HG03354 (cell line): Measurements from ENCODE around the gene SLC19A3.
"Not testable (repeated sequence)": the region's sequence is repeated elsewhere in the genome, so short reads cannot be mapped to it uniquely, and the experiment has no call there.

Experiments
- ATAC-seq: cut with Tn5 transposase; IDR thresholded peaks from one replicate; pipeline ENCODE4 v1.9.1; 2021; ENCODE audit warnings: mild to moderate bottlenecking; ENCODE audit not compliant: unreplicated experiment, poor library complexity, severe bottlenecking

The SLC19A3 gene

DNA sequence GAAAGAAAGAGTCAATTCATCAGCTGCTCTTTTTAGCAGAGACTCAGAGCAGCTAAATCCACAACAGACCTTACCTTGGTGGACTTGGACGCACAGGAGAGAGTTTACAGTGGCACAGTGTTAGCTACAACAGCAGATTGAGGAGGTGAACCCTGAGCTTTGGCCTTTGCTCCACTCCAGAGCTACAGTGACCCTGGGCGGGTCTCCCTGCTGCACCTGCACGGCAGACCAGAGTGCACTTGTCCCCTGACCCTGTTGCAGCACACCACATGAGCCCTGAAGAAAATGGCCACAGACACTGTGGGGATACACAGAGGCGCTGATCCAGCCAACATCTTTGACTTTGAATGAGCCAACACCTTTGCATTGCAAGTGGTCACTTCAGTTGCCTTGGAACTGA, 11.0 kb downstream of the SLC19A3 start:
- ATAC-seq: no peak

DNA sequence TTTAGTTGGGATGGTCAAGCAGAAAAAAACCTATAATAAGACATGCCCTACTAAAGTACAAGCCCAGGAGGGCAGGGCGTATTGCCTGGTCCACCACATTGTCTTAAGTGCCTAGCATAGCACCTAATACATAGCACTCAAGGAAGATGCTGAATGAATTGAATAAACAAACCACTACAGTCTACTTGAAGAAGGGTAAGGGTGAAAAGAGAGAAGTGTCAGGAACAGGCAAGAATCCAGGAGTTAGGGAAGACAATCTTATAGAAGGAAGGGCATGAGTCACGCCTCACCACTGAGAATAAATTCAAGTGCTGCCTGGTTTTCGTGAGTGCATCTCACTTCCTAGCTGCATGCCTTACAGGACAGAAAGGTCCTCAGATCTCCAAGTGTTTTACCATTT, 13.9 kb downstream of the SLC19A3 start:
- ATAC-seq: no peak

DNA sequence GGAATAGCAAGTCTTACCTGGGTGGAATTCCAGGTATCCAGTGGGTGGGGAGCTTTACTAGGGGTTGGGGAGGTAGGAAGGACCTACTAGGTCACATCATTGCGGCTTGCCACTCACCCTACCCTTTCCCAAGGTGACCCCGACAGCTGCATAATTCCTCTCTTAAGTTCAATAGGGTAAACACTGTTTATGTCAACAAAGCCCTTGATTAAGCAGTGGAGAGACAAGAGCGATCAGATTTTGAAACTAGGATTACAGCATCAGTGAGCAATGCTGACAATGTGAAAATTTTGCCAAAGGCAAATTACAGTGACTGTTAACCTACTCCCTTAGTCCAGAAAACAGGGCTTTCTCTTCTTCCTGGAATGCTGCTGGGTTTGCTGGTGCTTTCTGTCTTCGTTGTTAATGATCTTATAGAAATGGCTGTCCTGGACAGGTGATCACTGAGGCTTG, 14.5 kb downstream of the SLC19A3 start:
- ATAC-seq: no peak

DNA sequence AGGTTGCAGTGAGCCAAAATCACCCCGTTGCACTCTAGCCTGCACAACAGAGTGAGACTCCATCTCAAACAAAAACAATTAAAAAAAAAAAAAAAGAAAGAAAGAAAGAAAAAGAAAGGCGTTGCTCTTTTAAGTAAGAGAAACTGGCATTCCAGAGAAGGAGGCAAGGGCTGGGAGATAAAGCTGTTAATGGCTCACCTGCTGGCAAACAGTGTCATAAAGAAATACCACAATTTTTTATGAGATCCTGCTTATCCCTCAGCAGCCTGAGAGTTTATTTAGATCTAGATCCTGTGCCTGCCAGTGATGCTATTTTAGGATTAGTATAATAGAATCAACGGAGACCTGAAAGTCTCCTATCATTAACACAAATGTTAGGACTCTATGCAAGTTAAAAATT, 16.3 kb downstream of the SLC19A3 start:
- no peak for ATAC-seq

DNA sequence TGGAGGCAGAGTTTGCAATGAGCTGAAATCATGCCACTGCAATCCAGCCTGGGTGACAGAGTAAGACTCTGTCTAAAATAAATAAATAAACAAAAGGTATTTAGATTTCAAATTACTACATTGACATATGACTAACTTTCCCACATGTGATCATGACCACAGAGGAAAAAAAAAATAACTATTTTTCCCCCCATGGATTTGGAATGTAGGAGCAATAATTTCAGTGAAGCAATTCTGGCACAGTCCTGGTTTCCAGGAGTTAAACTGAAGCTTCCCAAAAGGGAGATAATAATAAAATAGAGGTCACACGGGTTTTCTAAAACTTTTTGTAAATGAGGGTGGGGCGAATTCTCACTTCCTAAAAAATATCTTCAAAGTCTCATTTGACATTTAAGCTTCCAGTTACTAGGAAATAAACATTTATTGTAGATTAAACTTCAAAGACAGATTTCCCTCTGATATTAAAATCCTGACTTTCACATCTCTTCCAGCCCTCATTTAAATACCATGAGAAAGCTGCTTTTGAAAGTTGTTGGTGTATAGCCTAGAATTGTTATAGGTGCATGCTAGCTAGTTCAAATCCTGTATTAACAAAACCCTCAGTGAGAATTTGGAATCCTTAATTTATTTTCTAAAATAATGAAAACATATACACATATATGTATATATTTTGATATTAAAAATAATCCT, 20.7 kb downstream of the SLC19A3 start:
- no peak for ATAC-seq

DNA sequence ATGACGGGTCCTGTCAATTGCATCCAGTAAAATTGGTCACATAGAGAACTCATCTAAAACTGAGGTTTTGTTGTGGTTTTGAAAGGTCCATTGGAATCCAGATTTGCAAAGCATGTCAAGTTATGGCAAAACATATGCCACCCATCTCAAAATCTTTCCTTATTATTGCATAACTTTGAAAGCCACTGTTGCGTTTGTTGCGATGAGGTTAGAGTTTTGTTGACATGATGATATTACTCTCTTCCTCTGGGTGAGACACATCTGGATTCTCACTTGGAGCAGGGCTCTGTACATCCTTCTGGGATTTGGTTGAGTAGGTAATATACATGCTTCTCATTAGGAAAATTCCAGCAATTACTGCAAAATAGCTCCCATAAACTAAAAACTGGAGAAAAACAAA, 30.6 kb downstream of the SLC19A3 start:
- ATAC-seq: no peak

DNA sequence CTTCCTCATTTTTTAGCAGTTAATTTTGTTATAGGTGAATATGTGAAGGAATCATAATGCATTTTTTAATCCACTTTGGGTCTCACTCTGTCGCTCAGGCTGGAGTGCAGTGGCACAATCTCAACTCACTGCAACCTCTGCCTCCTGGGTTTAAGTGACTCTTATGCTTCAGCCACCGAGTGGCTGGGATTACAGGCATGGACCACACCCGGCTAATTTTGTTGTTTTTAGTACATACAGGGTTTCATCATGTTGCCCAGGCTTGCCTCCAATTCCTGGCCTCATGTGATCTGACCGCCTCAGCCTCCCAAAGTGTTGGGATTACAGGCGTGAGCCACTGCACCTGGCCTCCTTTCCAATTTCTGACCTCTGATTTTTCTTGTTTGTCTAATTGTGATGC, 33.6 kb downstream of the SLC19A3 start:
- ATAC-seq: no peak

DNA sequence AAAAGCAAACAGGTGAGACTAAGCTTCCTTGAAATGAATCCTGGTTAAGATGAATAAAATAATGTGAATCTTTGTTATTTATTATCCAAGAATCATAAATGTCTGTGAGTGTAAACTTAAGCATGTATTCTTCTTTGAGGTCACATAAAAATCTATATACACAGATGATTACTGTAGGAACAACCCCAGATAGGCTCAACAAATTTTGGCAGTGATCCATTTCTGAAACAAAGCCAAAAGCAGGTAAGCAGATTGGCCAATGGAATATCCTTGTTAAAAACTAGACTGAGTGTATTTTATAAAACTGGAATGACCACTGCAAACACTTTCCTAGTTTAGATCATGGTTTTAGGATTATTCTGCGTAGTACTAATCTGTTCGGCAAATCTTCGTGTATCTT, 39.9 kb downstream of the SLC19A3 start:
- no peak for ATAC-seq

DNA sequence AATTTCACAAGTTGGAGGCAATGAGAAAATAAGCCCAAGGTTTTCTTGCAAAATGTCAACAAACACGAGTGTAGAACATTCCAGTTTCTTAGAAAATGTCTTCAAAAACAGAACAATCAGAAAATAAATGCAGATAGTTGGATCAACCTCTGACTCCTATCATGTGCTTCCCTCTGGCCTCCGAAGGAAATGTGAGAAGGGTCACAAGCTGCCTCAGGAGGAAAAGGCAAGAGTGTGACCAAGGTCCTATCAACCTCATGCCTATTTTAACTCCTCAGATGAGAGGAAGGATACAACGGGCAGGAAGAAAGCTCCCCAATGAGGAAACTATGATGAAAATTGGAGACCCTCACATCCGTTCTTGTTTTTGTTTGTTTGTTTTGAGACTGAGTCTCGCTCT, 43.3 kb downstream of the SLC19A3 start:
- ATAC-seq: no peak

DNA sequence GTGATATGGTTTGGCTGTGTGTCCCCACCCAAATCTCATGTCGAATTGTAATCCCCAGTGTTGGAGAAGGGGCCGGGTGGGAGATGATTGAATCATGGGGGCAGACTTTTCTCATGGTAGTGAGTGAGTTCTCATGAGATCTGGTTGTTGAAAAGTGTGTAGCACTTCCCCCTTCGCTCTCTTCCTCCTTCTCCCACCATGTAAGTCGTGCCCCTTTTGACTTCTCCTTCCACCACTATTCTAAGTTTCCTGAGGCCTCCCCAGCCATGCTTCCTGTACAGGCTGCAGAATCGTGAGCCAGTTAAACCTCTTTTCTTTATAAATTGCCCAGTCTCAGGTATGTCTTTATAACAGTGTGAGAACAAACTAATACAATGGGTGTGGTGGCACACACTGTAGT, 44.2 kb downstream of the SLC19A3 start:
- ATAC-seq: not testable (repeated sequence)

DNA sequence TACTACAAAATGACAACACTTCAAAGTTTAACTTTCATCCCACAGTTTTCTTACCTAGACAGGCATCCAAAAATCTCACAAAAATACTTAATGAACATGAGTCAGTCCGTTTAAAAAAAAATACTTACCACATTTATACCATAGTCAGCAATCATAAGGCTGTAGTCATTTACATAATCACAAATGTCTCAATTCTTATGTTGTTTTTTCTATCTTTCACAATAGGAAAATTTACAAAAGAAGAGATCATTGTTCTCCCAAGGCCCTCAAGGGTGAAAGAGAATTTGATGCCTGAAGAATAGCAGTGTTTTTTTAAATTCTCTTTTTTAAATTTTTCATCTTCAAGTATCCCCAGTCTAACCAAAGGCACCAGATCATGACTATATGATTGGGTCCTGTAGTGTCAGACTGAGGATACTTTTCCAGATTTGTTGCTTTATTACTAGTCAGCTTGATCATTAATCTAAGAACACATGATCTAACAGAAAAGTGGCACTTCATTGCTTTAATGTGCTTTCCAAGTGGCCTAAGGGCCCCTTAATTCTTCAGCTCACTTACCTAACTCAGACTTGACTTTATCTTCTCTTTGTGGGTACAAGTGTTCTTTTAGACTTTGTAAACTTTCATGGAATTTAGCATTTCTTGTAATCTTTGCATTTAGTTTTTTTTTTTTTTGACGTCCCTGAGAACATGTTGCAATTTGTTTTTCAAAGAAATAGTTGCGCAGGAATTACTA, 46.5 kb downstream of the SLC19A3 start:
- ATAC-seq: no peak

DNA sequence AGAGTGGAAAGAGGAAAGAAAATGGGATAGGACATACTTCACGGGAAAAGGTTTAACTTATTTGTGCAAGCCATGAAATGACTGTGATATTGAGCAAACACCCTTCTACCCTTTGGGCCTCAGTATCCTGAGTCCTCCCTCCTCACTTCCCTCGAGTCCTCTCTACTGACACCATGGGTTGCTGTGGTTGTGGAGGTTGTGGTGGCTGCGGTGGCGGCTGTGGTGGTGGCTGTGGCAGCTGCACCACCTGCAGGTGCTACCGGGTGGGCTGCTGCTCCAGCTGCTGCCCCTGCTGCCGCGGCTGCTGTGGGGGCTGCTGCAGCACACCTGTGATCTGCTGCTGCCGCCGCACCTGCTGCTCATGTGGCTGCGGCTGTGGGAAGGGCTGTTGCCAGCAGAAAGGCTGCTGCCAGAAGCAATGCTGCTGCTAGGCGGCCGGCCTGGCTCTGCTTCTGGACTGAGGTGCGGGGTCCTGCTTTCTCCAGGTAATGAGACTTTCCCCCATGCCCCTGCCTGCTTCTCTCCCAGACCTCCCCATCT, 51.1 kb downstream of the SLC19A3 start, which contains the start of gene SCYGR5:
TSS of gene SCYGR5 (plus strand) at position 174 of the 540 bp plus-strand sequence. CDS start at position 174, 0 bp downstream.
- ATAC-seq: not testable (repeated sequence)

DNA sequence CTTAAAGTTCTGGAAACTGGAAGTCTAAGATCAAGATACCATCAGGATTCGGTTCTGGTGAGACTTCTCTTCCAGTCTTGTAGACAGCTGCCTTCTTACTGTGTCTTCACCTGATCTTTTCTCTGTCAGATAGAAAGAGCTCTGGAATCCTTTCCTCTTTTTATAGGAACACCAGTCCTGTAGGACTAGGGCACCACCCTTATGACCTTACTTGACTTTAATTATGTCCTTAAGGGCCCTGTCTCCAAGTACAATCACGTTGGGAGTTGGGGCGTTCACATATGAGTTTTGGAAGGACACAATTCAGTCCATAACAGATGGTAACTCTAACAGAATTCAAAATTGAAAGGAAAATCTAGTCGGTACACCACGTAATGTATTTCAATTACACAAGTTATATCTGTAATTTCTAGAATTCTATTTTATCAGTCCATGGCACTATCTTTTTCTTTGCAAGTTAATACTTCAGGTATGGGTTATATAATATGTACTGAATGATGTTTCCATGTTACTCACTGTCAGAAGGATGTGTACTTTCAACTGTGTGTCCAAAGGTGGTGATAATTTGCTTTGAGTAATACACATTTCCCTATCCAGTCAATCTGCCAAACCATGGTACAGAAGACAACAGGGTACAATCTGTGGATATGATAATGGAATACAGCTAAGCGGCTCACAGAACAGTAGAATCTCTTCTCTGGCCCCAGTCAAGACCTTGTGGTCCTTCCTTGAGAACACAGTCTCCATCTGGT, 52.5 kb downstream of the SLC19A3 start:
- ATAC-seq: no peak

DNA sequence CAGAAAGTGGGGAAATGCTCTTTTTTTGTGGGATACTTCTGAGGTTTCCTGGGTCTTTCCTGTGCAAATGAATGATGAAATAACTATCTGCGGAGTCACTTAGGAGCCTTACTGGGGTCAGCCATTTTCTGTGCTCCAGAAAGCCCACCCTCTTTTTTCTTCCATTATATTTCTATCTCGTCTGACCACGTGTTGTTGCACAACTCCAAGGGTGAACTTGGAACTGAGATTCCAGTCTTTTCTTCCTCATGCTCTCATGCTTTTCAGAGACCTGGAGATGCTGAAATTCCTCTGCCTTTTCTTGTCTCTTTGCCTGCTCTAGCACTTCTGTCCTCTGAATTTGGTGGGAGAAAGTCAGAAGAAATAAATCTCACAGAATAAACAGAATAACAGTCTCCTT, 56.0 kb downstream of the SLC19A3 start:
- no peak for ATAC-seq

DNA sequence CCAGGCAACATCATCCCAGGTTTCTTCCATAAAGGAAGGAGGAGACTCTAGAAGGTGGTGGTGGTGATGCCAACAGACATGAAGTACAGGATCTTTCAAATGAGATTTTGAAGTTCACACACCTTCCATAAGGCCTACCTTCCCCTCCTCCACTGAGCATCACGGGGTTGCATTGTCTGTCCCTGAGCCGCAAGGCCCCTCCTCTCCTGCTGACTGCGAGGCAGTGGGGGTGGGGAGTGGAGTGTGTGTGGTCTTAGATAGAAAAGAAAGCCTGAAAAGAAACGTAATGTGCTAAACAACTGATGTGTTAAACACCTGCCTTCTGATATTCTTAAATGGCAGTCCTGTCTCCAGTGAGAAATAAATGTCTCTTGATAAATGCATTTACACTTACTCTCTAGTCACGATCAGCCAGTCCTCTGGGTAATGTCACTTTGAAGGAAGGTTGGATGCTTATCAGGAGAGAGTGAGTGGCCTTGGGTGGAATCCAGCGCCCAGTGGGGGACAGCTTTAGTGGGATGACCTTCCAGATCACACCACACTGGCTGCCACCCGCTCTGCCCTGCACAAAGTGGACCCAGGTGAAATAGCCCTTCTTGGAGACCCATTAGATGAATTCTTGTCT, 56.7 kb downstream of the SLC19A3 start:
- no peak for ATAC-seq

DNA sequence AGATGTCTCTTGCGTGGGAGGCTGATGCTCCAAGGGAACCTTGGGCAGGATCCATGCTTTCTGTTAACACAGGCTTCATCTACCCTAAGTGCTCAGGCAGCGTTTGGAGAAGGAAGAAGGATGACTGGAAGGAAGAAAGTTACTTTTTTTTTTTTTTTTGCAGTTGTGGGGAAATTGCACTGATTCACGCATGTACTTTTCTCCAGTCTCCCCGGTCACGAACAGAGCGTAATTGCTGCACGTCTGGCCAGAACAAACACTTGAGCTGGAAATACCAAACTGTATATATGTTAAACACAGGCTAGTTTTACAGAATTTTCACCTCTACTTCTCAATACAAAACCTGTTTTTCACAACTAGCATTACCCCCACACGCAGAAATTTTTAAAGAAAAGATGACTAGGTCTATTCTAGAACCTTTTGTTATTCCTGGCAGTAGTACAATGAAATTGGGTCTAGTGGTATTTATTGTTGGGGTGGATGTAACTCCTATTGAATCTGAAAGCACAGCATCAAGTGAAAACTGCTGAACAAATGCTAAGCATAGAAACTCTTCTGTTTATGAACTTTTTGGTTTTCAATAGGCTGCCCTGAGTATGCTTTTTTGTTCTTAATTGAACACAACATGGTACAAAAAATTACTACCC, 60.5 kb downstream of the SLC19A3 start:
- no peak for ATAC-seq

DNA sequence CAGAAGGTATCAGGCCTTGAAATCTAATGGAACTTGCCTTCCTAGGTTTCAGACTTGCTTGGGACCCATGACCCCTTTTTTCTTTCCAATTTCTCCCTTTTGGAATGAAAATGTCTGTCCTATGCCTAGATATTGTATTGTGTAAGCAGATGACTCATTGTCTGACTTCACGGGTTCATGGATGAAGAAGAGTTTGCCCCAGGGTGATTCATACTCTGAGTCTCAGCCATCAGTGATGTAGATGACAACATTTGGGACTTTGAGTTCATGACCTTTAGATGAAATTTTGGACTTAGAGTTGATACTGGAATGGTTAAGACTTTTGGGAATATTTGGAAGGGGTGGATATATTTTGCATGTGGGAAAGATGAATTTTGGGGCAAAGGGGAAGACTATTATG, 62.4 kb downstream of the SLC19A3 start:
- no peak for ATAC-seq

DNA sequence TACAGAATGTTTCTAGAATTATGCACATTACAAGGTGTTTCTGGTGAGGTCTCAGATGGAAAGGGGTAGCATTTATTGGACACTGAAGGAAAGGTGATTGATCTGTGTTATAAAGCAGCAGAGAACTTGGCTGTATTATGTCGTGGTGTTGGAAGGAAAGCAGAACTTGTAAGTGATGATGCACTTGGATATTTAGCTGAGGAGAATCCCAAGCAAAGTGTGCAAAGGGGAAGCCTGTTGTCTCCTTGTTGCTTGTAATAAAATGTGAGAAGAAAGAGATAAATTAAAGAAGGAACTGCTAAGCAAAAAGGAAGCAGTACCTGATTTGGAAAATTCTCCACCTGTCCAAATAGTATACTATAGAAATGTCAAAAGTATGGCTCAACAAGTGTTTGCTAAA, 63.4 kb downstream of the SLC19A3 start:
- ATAC-seq: no peak

DNA sequence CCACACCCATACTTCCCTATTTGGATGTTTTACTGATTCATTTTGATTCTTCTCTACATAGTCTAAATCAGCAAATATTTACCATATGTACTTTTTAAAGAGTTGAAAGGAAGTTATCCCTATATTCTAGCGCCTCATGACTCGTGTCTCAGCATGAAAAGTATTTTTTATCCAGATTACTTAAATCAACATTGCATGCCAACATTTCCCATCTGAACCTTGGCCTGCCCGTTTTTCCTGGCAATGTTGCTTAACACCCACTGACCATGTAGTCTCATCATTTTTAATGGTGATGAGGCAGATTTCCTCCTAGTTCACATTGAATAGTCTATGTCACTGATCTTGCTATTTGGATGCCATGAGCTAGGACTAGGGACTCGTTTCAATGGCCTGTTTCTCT, 64.4 kb downstream of the SLC19A3 start:
- ATAC-seq: no peak
